Thymus (tissue), 11 donors: ENCODE data around the gene ZDHHC14. TPM values are rescaled to one million over a fixed set of nuclear protein-coding genes. Genes with fewer than 3 reads are reported as not detected.

Experiments
- DNase-seq, 9 donors: peaks; one replicate each; pipeline ENCODE4 v3.0.0-alpha.2; 2013; ENCODE audit warnings: low spot score in 9 of 9, low read depth in 6 of 9, missing footprints in 1 of 9
- H3K27ac ChIP-seq, 2 donors: one replicate each; pipeline ENCODE4 v1.5.1; 2013; ENCODE audit warnings: control low read depth in 1 of 2, low read depth in 1 of 2, low read length in 1 of 2, mild to moderate bottlenecking in 1 of 2, moderate library complexity in 1 of 2
- H3K27me3 ChIP-seq, 2 donors: one replicate each; pipeline ENCODE4 v1.5.1; 2013; ENCODE audit warnings: low read length in 1 of 2; ENCODE audit not compliant: control insufficient read depth in 2 of 2, insufficient read depth in 1 of 2
- H3K36me3 ChIP-seq, 2 donors: one replicate each; pipeline ENCODE4 v1.5.1; 2013; ENCODE audit warnings: low read length in 1 of 2, mild to moderate bottlenecking in 1 of 2, moderate library complexity in 1 of 2; ENCODE audit not compliant: control insufficient read depth in 2 of 2, insufficient read depth in 2 of 2
- H3K4me1 ChIP-seq, 2 donors: one replicate each; pipeline ENCODE4 v1.5.1; 2013; ENCODE audit warnings: low read length in 2 of 2; ENCODE audit not compliant: control insufficient read depth in 2 of 2, insufficient read depth in 2 of 2
- H3K4me3 ChIP-seq, 2 donors: one replicate each; pipeline ENCODE4 v1.5.1; 2013; ENCODE audit warnings: low read length in 2 of 2, control low read depth in 1 of 2, mild to moderate bottlenecking in 1 of 2
- H3K9me3 ChIP-seq, 2 donors: one replicate each; pipeline ENCODE4 v1.5.1; 2013; ENCODE audit warnings: low read length in 1 of 2, mild to moderate bottlenecking in 1 of 2; ENCODE audit not compliant: control insufficient read depth in 2 of 2, insufficient read depth in 1 of 2
- WGBS: extraction: QIAGEN DNeasy Blood & Tissue Kit; methylation state at CpG from one replicate; pipeline ENCODE4 v1.1.7; 2013; 5-methylcytosine and 5-hydroxymethylcytosine counted together
- polyA plus RNA-seq: library from polyadenylated mRNA; stranded (reverse); fragments of 200-250 nt; gene quantifications from one replicate; pipeline ENCODE4 v1.2.3, GENCODE V29; 2013
- total RNA-seq: library from RNA; stranded (reverse); fragments of 120-200 nt; gene quantifications from one replicate; pipeline ENCODE4 v1.2.4, GENCODE V29; 2013
- donor health status: healthy.

Gene ZDHHC14
- total and polyA plus RNA-seq, 2 donors, result 3.4 to 7.5 TPM

DNA sequence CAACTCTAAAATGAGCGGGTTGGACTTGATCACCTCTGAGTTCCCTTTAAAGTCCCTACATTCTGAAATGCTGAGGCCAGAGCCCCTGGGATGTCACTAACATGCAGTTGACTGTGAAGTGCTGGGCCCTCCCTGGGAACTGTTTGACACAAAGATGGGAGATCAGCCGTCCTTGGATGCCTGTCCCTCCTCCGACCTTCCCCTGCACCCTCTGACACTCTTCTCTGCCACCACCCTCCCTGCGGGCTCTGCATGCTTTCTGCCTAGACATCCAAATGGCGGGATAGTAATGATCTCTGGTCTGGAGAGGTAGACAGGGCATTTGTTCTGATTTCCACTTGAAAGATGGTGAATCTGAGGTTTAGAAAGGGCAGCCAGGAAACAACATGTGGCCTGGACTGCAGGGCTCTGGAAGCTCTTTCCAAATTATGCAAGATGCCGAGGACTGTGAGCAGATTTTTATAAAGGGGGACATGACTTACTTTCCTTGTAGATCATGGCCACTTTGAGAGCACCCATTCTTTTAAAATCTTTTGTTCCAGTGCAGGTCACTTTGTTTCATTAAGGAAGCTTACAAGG, 113.2 kb downstream of the ZDHHC14 start:
- H3K27ac ChIP-seq, result no peak overlapping the region
- peaks cover 0 to 2% of the 10 kb centered on the region in 2 donors for H3K9me3 ChIP-seq
- no peaks in the 10 kb centered on the region for H3K36me3 ChIP-seq
- H3K4me1 ChIP-seq, result peaks cover 0 to 6% of the 10 kb centered on the region in 2 donors
- no peaks in the 10 kb centered on the region for H3K27me3 ChIP-seq
- no peak overlapping the region for H3K4me3 ChIP-seq
- WGBS, result 99% methylated on average over 6 of the region's 6 CpGs
- no peak for DNase-seq

DNA sequence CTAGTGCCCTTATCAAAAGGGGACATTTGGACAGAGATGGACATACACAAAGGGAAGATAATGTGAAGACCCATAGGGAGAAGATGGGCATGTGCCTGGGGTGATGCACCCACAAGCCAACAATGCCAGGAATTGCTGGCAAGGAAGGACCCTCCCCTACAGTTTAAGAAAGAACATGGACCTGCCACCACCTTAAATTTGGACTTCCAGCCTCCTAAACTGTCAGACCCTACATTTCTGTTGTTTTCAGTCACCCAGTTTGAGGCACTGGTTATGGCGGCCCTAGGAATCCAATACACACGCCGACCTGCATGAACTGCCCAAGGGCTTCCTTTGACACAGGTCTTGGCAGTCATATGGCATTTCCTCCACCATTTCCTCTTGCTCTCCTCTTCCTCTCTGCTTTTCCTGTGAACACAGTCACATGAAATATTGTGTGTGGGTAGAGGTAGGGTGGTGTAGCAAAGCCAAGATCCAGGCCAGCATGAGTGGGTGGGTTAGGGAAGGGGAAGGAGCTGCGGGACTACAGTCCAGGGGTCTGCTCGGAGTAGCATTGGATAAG, 115.6 kb downstream of the ZDHHC14 start:
- H3K36me3 ChIP-seq, result no peaks in the 10 kb centered on the region
- 98% methylated on average over 5 of the region's 5 CpGs for WGBS
- no peak for DNase-seq
- peaks cover 0 to 2% of the 10 kb centered on the region in 2 donors for H3K9me3 ChIP-seq
- H3K4me3 ChIP-seq, result no peak overlapping the region
- H3K27me3 ChIP-seq, result no peaks in the 10 kb centered on the region
- H3K27ac ChIP-seq, result no peak overlapping the region
- no peaks in the 10 kb centered on the region for H3K4me1 ChIP-seq

DNA sequence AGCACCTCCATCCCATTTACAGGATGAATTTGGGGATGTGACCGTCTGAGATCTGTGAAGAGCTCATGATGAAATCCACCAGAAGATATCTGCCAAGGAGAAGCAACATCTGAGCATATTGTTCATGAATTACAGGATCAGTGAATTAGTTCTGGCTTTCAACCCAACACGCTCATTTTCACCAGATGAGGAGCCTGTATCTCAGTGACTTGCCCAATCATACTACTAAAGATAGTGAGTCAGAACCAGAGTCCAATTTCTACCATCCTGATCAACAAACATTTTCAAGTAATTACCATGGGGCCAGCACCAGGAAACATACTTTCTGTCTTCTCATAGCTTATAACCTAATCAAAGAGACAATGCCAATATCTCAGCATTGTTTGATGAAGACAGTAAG, 116.6 kb downstream of the ZDHHC14 start:
- Histone ChIP-seq H3K27ac (no peak overlapping the region), H3K36me3 (no peaks in the 10 kb centered on the region), H3K4me1 (no peaks in the 10 kb centered on the region), H3K9me3 (peaks cover 0 to 2% of the 10 kb centered on the region in 2 donors), H3K4me3 (no peak overlapping the region), H3K27me3 (no peaks in the 10 kb centered on the region)
- 96% methylated on average over 2 of the region's 2 CpGs for WGBS
- DNase-seq, result no peak

DNA sequence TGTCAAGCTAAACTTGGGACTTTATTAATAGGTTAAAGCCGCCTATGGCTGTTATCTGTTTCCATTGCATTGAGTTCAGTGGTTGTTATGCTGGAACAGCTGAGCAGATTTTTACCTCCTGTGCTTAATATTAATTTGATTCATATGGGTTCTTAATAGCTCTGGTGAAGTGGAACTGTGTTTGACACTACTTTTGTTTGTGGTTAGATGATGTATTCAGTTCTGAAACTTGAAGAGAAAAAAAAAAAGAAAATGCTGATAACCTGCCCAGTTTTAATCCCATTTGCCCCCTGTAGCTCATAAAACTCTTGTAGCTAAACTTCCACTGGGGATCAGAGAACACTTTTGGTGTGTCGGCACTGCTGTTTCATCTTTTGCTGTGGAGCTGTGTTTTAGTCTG, 117.8 kb downstream of the ZDHHC14 start:
- 95% methylated on average over 2 of the region's 2 CpGs for WGBS
- H3K4me1 ChIP-seq, result no peaks in the 10 kb centered on the region
- no peaks in the 10 kb centered on the region for H3K27me3 ChIP-seq
- H3K36me3 ChIP-seq, result no peaks in the 10 kb centered on the region
- DNase-seq, result no peak
- peaks cover 0 to 2% of the 10 kb centered on the region in 2 donors for H3K9me3 ChIP-seq
- no peak overlapping the region for H3K4me3 ChIP-seq
- no peak overlapping the region for H3K27ac ChIP-seq

DNA sequence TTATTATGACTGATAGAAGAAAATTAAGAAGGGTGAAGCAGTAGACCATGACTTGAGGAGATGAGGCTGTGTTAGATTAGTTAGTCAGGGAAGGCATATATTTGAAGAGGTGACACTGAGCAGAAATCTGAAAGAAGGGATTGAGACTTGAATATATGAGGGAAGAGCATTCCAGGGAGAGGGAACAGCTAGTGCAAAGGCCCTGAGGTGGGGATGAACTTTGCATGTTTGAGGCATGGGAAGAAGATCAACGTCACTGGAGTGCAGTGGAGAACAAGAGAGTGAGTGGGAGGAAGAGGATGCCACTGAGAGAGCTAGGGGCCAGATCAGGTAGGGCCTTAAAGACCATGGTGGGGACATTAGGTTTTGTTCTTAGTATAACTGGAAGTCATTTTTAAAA, 119.0 kb downstream of the ZDHHC14 start:
- Histone ChIP-seq H3K27me3 (no peaks in the 10 kb centered on the region), H3K4me1 (no peaks in the 10 kb centered on the region), H3K36me3 (no peaks in the 10 kb centered on the region), H3K9me3 (peaks cover 0 to 2% of the 10 kb centered on the region in 2 donors), H3K27ac (no peak overlapping the region), H3K4me3 (no peak overlapping the region)
- no peak for DNase-seq
- 98% methylated on average over 1 of the region's 1 CpG for WGBS

DNA sequence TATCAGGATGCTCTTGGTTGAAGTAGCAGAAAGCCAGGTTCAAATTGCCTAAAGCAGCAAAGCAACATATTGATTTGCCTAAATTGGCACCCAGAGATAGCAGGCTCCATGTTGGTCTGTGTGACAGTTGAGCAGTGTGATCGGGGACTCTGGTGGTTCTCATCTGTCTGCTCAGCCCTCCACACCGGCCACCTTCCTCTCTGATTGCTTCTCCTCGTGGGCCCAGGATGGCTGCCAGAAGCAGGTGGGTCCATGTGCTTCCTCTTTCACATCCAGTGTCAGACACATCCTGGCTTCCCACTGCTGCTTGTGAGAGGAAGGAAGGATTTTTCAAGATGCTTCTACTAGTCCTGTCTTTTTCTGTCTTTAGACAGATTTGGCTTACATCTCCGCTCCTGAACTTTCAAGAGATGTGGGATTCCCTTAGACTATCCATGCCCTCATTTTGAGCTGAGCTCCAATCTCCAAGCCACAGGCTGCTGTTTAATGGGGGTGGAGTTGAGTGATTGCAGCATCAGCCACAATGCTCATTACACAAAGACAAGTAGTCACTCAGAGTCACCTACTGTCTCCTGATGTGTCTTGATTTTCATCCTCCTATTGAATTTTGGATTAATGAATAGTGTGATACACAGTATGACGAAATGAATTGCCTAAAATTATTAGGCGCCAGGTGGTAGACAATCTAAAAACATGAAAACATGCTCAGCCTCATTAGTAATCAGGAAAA, 122.2 kb downstream of the ZDHHC14 start:
- Histone ChIP-seq H3K27me3 (no peaks in the 10 kb centered on the region), H3K27ac (no peak overlapping the region), H3K36me3 (no peaks in the 10 kb centered on the region), H3K4me3 (no peak overlapping the region), H3K4me1 (no peaks in the 10 kb centered on the region), H3K9me3 (peaks cover 2 to 3% of the 10 kb centered on the region in 2 donors)
- WGBS, result 65% methylated on average over 6 of the region's 6 CpGs
- DNase-seq, result no peak

DNA sequence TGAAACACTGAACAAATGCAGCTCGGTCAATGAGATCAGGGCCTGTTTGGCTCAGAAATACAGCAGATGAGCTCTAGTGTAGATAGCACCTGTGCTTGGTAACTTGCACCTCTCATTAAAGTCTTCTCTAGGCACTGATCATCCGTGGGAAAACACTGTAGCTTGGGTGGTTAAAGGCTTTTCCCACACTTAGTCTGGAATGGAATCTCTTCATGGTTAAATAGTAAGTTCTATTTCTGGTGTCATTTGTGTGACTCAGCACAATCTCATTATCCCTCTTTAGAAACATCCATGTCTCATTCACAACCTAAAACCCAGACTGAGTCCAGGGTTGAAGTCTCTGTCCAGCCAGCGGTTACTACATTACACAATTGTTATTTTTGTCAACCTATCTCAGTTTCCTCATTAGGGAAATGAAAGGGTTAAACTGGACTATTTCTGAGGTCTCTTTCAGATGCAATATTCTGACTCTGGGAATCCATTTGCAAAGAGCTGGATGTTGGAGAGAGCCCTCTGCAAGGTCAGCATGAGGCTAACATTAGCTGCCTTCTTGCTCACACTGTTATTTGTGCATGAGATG, 125.0 kb downstream of the ZDHHC14 start:
- 96% methylated on average over 3 of the region's 3 CpGs for WGBS
- no peak for DNase-seq
- Histone ChIP-seq H3K27me3 (no peaks in the 10 kb centered on the region), H3K9me3 (peaks cover 2 to 5% of the 10 kb centered on the region in 2 donors), H3K4me1 (peaks cover 0 to 8% of the 10 kb centered on the region in 2 donors), H3K36me3 (no peaks in the 10 kb centered on the region), H3K4me3 (no peak overlapping the region), H3K27ac (no peak overlapping the region)

DNA sequence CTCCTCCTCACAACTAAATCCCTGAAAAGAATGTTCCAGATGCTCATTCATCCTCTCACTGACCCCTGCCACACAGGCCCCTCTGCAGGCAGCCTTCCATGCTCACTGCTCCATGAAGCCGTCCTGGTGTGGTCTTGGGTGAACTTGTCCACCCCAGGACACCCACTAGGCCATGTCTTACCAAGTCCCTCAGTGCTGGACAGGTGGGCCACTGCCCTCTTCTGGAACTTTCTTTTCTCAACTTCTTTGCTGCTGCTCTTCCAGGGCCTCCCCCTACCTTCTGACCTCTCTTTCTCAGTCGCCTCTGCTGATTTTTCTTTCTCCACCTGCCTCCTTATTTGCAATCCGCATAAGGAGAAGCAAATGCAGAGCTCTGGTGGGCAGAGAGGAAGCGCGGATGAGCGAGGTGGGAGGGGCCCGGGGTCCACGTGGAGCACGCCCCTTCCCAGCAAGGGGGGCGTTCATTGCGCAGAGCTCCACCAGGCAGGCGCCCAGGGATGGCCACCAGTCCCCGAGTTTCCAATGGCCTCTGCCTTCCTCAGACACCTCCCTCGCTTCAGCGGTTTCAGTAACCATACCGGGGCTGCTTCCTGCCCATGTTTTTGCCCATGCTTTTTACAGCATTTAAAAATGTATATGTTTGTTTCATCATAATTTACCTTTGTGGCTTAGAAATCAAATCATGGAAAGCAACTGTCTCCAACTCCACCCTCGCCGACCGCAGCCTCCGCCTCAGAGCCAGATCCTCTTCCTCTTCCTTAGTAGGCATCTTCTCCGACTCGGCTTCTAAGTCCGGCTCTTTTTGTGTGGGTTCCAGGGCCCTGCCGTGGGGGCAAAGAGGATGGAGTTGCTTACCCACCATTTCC, 129.6 kb downstream of the ZDHHC14 start:
- H3K27me3 ChIP-seq, result no peaks in the 10 kb centered on the region
- DNase-seq, result peak in 1 of 9 donors; percentile 32
- H3K36me3 ChIP-seq, result no peaks in the 10 kb centered on the region
- peaks cover 2 to 5% of the 10 kb centered on the region in 2 donors for H3K9me3 ChIP-seq
- H3K27ac ChIP-seq, result no peak overlapping the region
- WGBS, result 76% methylated on average over 24 of the region's 24 CpGs
- H3K4me3 ChIP-seq, result no peak overlapping the region
- H3K4me1 ChIP-seq, result peaks cover 0 to 9% of the 10 kb centered on the region in 2 donors
